Measurements from ENCODE around the gene CST3.

DNA sequence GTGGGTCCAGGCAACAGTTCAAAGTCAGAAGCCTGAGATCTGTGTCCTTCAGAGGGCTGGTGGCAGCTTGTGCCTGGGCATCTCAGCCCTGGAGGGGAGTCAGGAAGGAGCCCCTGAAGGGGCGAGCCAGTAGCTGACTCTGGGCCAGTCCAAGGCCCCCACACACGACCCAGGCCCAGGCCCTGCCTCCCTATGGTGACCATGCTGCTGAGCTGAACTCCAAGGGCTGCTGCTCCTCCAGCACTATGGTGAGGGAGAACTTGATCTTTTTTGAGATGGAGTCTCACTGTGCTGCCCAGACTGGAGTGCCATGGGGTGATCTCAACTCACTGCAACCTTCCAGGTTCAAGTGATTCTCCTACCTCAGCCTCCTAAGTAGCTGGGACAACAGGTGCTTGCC, 15.2 kb upstream of the CST3 start:
- no peak for TF ChIP-seq CTCF (IDR thresholded peaks at IDR 0.05; ENCODE audit: low read depth, low read length)
- TF ChIP-seq POLR2A (IDR thresholded peaks at IDR 0.05; ENCODE audit: extremely low read depth, insufficient read length): no peak
- TF ChIP-seq MAX (IDR thresholded peaks at IDR 0.05; ENCODE audit: low read depth, low read length): no peak
- no peak for TF ChIP-seq MYC (IDR thresholded peaks at IDR 0.05; ENCODE audit: low read depth, low read length)
